Measurements from ENCODE around the gene ZNF345. TPM values are rescaled to one million over a fixed set of nuclear protein-coding genes. Genes with fewer than 3 reads are reported as not detected.

Gene ZNF345
- total RNA-seq: 2.9 TPM
- long read RNA-seq, partial matches to known transcripts: 0 of 1 reads
- long read RNA-seq, other reads (novel, unspliced or antisense): 1 of 1 reads

DNA sequence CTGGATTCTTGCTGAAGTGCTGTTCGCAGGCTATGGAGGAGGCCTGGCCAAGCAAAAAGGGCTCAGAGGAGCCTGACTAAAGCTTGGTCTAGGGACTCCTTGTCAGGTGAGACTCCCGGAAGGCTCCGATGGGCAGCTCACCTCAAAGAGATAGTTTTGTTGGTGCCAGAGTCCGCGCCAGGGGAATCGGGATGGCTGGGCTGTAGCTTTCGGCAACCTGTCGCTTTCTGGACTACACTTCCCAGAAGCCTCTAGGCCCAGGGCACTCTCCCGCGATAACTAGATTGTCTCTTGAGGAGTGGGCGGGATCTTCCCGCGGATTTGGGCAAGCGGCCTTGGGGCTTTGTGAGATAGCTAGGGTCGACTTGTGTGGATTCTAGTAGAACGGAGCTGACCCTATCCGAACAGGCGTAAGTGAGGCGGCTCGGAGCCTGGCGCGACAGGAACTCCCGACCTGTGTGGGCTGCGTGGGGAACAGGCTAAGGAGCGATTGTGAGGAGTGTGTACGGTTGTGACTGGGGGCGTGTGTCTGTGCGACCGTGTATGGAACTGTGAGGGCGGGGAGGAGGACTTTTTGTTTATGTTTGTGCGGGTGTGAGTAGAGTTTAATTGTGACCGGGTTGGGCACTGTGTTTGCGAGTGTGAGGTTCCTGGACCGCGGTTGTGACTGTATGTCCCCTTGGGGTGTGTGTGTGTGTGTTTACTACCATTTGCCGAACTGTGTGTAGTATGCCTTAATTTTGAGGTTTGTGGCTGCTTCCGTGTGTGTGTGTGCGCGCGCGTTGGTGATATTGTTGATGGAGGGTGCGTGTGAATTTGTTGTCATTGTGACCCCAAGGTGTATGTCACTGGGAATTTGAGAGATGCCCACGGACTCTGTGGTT is at the start of gene ZNF345:
ZNF345 (plus strand) TSS at position 318 of the 884 bp plus-strand sequence. CDS start 25,955 bp downstream, outside the sequence.
- peak within 1 kb of the TSS; percentile 95 for H3K27ac ChIP-seq (replicated peaks)
- H3K4me1 ChIP-seq: peaks cover 47% of the 10 kb centered on the region
- peaks cover 46% of the 10 kb centered on the region for H3K36me3 ChIP-seq
- peak within 1 kb of the TSS; percentile 89 for H3K4me3 ChIP-seq
- DNase-seq: peak; percentile 90
- intact Hi-C loops (cut with micrococcal nuclease): no loop called here
- TF ChIP-seq, protein P1, sequence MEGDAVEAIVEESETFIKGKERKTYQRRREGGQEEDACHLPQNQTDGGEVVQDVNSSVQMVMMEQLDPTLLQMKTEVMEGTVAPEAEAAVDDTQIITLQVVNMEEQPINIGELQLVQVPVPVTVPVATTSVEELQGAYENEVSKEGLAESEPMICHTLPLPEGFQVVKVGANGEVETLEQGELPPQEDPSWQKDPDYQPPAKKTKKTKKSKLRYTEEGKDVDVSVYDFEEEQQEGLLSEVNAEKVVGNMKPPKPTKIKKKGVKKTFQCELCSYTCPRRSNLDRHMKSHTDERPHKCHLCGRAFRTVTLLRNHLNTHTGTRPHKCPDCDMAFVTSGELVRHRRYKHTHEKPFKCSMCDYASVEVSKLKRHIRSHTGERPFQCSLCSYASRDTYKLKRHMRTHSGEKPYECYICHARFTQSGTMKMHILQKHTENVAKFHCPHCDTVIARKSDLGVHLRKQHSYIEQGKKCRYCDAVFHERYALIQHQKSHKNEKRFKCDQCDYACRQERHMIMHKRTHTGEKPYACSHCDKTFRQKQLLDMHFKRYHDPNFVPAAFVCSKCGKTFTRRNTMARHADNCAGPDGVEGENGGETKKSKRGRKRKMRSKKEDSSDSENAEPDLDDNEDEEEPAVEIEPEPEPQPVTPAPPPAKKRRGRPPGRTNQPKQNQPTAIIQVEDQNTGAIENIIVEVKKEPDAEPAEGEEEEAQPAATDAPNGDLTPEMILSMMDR (IDR thresholded peaks at IDR 0.05; ENCODE audit: borderline replicate concordance): no peak
- H3K27me3 ChIP-seq (ENCODE audit: low read depth): no peaks in the 10 kb centered on the region
- peaks cover 20% of the 10 kb centered on the region for H3K9me3 ChIP-seq (replicated peaks)

DNA sequence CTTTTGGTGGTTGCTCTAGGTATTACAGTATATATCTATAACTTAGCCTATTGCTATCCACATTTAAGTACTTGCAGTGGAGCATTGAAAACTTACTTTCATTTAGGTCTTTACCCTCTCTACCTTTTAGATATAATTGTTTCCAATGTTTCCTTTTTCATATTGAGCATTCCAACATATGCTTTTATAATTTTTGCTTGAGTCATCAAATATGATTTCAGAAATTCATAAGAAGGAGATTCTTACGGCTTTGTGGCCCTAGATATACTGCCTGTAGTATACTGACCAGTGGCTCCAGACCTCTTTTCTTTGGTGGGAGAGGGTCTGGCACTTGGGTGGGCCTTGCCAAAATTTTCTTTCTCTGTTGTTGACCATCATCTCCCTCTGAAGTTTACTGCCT is 45.3 kb upstream of the ZNF345 start:
- intact Hi-C loops (cut with micrococcal nuclease): no loop called here

DNA sequence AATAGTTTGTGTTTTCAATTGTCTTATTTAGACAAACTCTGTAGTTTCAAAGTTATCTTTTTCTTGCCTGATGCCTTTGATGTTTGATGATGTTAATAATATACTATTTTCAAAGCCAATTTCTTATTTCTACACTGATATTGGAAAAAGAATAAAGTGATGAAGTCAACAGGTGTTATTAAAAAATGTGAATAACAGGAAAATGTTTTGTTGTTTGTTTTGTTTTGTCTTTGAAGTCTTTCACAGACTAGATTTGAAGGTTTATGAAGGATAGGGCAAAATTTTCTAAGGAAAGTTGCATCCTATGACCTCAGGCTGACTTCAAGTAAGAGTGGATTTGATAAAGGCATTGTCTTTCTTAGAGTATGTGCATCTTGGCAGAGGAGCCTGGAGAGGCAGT is 43.6 kb upstream of the ZNF345 start:
- H3K4me1 ChIP-seq: no peaks in the 10 kb centered on the region
- DNase-seq: no peak
- TF ChIP-seq, protein P1 (IDR thresholded peaks at IDR 0.05; ENCODE audit: borderline replicate concordance): no peak
- no peaks in the 10 kb centered on the region for H3K27me3 ChIP-seq (ENCODE audit: low read depth)
- H3K36me3 ChIP-seq: peaks cover 100% of the 10 kb centered on the region
- no peak overlapping the region for H3K4me3 ChIP-seq
- no peak overlapping the region for H3K27ac ChIP-seq (replicated peaks)
- intact Hi-C loops (cut with micrococcal nuclease): loop anchor here (2.0 kb wide), 1 partner anchor 20 kb away; no protein-coding TSS in a partner anchor
- peaks cover 100% of the 10 kb centered on the region for H3K9me3 ChIP-seq (replicated peaks)

More for the DNA sequence above, 45.3 kb upstream of the ZNF345 start:
- Histone ChIP-seq H3K27me3 (ENCODE audit: low read depth) (no peaks in the 10 kb centered on the region), H3K4me3 (no peak overlapping the region), H3K27ac (replicated peaks) (no peak overlapping the region), H3K36me3 (peaks cover 100% of the 10 kb centered on the region), H3K4me1 (no peaks in the 10 kb centered on the region), H3K9me3 (replicated peaks) (peaks cover 100% of the 10 kb centered on the region)
- TF ChIP-seq, protein P1 (IDR thresholded peaks at IDR 0.05; ENCODE audit: borderline replicate concordance): no peak
- DNase-seq: no peak

DNA sequence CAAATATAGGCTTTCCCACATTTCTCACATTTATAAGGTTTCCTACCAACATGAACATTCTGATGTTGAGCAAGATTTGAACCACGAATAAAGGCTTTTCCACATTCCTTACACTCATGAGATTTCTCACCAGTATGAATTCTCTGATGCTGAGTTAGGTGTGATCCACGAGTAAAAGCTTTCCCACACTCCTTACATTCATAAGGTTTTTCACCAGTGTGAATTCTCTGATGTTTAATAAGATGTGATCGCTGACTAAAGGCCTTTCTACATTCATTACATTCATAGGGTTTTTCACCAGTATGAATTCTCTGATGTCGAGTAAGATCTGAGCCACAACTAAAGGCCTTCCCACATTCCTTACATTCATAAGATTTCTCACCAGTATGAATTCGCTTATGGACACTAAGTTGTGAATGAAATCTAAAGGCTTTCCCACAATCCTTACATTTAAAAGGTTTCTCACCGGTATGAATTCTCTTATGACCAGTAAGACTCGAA is 31.5 kb upstream of the ZNF345 start:
- intact Hi-C loops (cut with micrococcal nuclease): loop anchor here (10.0 kb wide), 1 partner anchor 56 kb away; no protein-coding TSS in a partner anchor
- no peak for DNase-seq
- Histone ChIP-seq H3K36me3 (peaks cover 100% of the 10 kb centered on the region), H3K9me3 (replicated peaks) (peaks cover 100% of the 10 kb centered on the region), H3K27ac (replicated peaks) (no peak overlapping the region), H3K4me1 (no peaks in the 10 kb centered on the region), H3K27me3 (ENCODE audit: low read depth) (no peaks in the 10 kb centered on the region), H3K4me3 (no peak overlapping the region)
- TF ChIP-seq, protein P1 (IDR thresholded peaks at IDR 0.05; ENCODE audit: borderline replicate concordance): no peak

DNA sequence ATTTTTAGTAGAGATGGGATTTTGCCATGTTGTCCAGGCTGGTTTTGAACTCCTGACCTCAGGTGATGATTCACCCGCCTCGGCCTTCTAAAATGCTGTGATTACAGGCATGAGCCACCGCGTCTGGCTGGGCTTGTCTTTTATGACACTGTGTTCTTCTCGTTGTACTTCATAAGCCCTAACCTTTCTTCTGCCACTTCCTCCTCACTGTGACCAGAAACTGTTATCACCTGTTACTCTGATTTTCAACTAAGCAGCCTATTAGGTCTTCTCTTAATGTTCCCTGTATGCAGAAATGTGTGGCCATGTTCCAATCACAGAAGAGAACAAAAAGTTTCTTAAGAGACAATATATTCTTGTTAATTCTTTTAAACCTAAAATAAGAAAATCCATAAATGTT is 28.9 kb upstream of the ZNF345 start:
- intact Hi-C loops (cut with micrococcal nuclease): no loop called here
- Histone ChIP-seq H3K36me3 (peaks cover 100% of the 10 kb centered on the region), H3K4me3 (no peak overlapping the region)

More for the DNA sequence above, 28.9 kb upstream of the ZNF345 start:
- TF ChIP-seq, protein P1 (IDR thresholded peaks at IDR 0.05; ENCODE audit: borderline replicate concordance): no peak
- DNase-seq: no peak
- Histone ChIP-seq H3K27me3 (ENCODE audit: low read depth) (no peaks in the 10 kb centered on the region), H3K27ac (replicated peaks) (no peak overlapping the region), H3K4me1 (no peaks in the 10 kb centered on the region), H3K9me3 (replicated peaks) (peaks cover 100% of the 10 kb centered on the region)

Measured in left ventricle myocardium inferior (tissue), 1 donor.